NCI-H2227 treated with DMSO at 0.1 percent for 48 hours (cell line): ENCODE data around the gene SPOCK1.
A peak's percentile ranks its signal among the peaks of the same experiment; 100 is the strongest.

Source experiments
- DNase-seq: peaks from one replicate; lab custom pipeline; 2025; lab: John Stamatoyannopoulos, UW

Gene SPOCK1

GRCh38 chr5:137292461-137293027, 206.6 kb downstream of the SPOCK1 start:
- DNase-seq, result no peak

GRCh38 chr5:137291436-137291835, 207.7 kb downstream of the SPOCK1 start:
- DNase-seq, result no peak

GRCh38 chr5:137291031-137291430, 208.1 kb downstream of the SPOCK1 start:
- DNase-seq, result no peak

- DNase-seq, result no peak
Observed at GRCh38 chr5:137290373-137290772, 208.8 kb downstream of the SPOCK1 start.

GRCh38 chr5:137289856-137290255, 209.3 kb downstream of the SPOCK1 start:
- no peak for DNase-seq

GRCh38 chr5:137287569-137287968, 211.6 kb downstream of the SPOCK1 start:
- peak; percentile 66 for DNase-seq

- DNase-seq, result no peak
Observed at GRCh38 chr5:137286025-137286610, 213.0 kb downstream of the SPOCK1 start.

- DNase-seq, result no peak
Observed at GRCh38 chr5:137283801-137284200, 215.3 kb downstream of the SPOCK1 start.

GRCh38 chr5:137282216-137282615, 216.9 kb downstream of the SPOCK1 start:
- DNase-seq, result no peak

- no peak for DNase-seq
Observed at GRCh38 chr5:137281201-137281600, 217.9 kb downstream of the SPOCK1 start.

- DNase-seq, result no peak
Observed at GRCh38 chr5:137280656-137281055, 218.5 kb downstream of the SPOCK1 start.

- DNase-seq, result peak; percentile 32
Observed at GRCh38 chr5:137279521-137280231, 219.4 kb downstream of the SPOCK1 start.

- DNase-seq, result no peak
Observed at GRCh38 chr5:137278476-137278875, 220.7 kb downstream of the SPOCK1 start.

GRCh38 chr5:137275083-137275482, 224.0 kb downstream of the SPOCK1 start:
- DNase-seq, result no peak

- no peak for DNase-seq
Observed at GRCh38 chr5:137273511-137273910, 225.6 kb downstream of the SPOCK1 start.

- no peak for DNase-seq
Observed at GRCh38 chr5:137272831-137273230, 226.3 kb downstream of the SPOCK1 start.

GRCh38 chr5:137269946-137270345, 229.2 kb downstream of the SPOCK1 start:
- no peak for DNase-seq

GRCh38 chr5:137269274-137269673, 229.9 kb downstream of the SPOCK1 start:
- no peak for DNase-seq

GRCh38 chr5:137268646-137269045, 230.5 kb downstream of the SPOCK1 start:
- DNase-seq, result no peak

- DNase-seq, result no peak
Observed at GRCh38 chr5:137266186-137266585, 232.9 kb downstream of the SPOCK1 start.

- DNase-seq, result no peak
Observed at GRCh38 chr5:137265457-137265856, 233.7 kb downstream of the SPOCK1 start.

- no peak for DNase-seq
Observed at GRCh38 chr5:137264573-137264972, 234.6 kb downstream of the SPOCK1 start.

- DNase-seq, result no peak
Observed at GRCh38 chr5:137264041-137264440, 235.1 kb downstream of the SPOCK1 start.
